GM06990 (cell line): ENCODE results near the gene KRT15.

Experiments used
- DNase-seq: peaks from one replicate; pipeline ENCODE4 v3.0.0-alpha.2; 2011; ENCODE audit not compliant: insufficient read length; ENCODE audit errors: extremely low read depth
- H3K27me3 ChIP-seq: replicated peaks from 2 replicates; pipeline ENCODE4 v1.6.0; 2011; ENCODE audit warnings: low read length; ENCODE audit not compliant: control insufficient read depth, insufficient read depth
- H3K36me3 ChIP-seq: 2 replicates; pipeline ENCODE4 v1.5.1; 2011; ENCODE audit warnings: low read length; ENCODE audit not compliant: control insufficient read depth, insufficient read depth
- H3K4me3 ChIP-seq: replicated peaks from 2 replicates; pipeline ENCODE4 v1.5.1; 2011; ENCODE audit warnings: low read depth, mild to moderate bottlenecking, control low read depth, low read length
- CTCF ChIP-seq: IDR thresholded peaks from 2 replicates; pipeline ENCODE4 v1.5.1; 2011; ENCODE audit warnings: low read length, control low read depth, mild to moderate bottlenecking, inconsistent platforms; ENCODE audit not compliant: insufficient read depth, poor library complexity, severe bottlenecking

Gene KRT15

GRCh38 chr17:41518031-41518430 lies 659 bp downstream of the KRT15 start:
- DNase-seq: no peak
- Histone ChIP-seq H3K36me3 (no peaks in the 10 kb centered on the region), H3K4me3 (no peak overlapping the region), H3K27me3 (no peaks in the 10 kb centered on the region; the same call in 1 of the 2 replicates)
- TF ChIP-seq CTCF: no peak

GRCh38 chr17:41516830-41517283 lies 1.8 kb downstream of the KRT15 start:
- Histone ChIP-seq H3K4me3 (no peak overlapping the region), H3K36me3 (no peaks in the 10 kb centered on the region), H3K27me3 (no peaks in the 10 kb centered on the region; the same call in 1 of the 2 replicates)
- no peak for TF ChIP-seq CTCF
- DNase-seq: no peak

- Histone ChIP-seq H3K36me3 (no peaks in the 10 kb centered on the region), H3K27me3 (no peaks in the 10 kb centered on the region; the same call in 1 of the 2 replicates), H3K4me3 (no peak overlapping the region)
- TF ChIP-seq CTCF: no peak
- DNase-seq: no peak
Measured at GRCh38 chr17:41516147-41516829, 2.4 kb downstream of the KRT15 start.

- no peaks in the 10 kb centered on the region for H3K36me3 ChIP-seq
- no peak overlapping the region for H3K4me3 ChIP-seq
- peaks cover 1% of the 10 kb centered on the region; the same call in 1 of the 2 replicates for H3K27me3 ChIP-seq
- no peak for TF ChIP-seq CTCF
- no peak for DNase-seq
Measured at GRCh38 chr17:41513168-41513547, 5.5 kb downstream of the KRT15 start.

GRCh38 chr17:41512546-41513167 lies 6.0 kb downstream of the KRT15 start:
- DNase-seq: no peak

More at GRCh38 chr17:41512546-41513167, 6.0 kb downstream of the KRT15 start:
- H3K4me3 ChIP-seq: no peak overlapping the region
- no peak for TF ChIP-seq CTCF
- H3K36me3 ChIP-seq: no peaks in the 10 kb centered on the region
- H3K27me3 ChIP-seq: peaks cover 1% of the 10 kb centered on the region
